NCI-H1105 (cell line): ENCODE data around the gene UBE2D3.
"Not testable (repeated sequence)": the region's sequence is repeated elsewhere in the genome, so short reads cannot be mapped to it uniquely, and the experiment has no call there.

ENCODE experiments used
- DNase-seq: peaks from one replicate; lab custom pipeline; 2025; lab: John Stamatoyannopoulos, UW

The UBE2D3 gene

GRCh38 chr4:102829803-102830202 is 2.5 kb upstream of the UBE2D3 start:
- DNase-seq: no peak

- DNase-seq: no peak
Measured at GRCh38 chr4:102828497-102828808, 1.1 kb upstream of the UBE2D3 start.

GRCh38 chr4:102827674-102828496 is 534 bp upstream of the UBE2D3 start:
- peak; percentile 95 for DNase-seq

GRCh38 chr4:102826105-102826889 is 1.1 kb downstream of the UBE2D3 start:
- no peak for DNase-seq

- no peak for DNase-seq
Measured at GRCh38 chr4:102825261-102826091, 1.9 kb downstream of the UBE2D3 start.

- DNase-seq: no peak
Measured at GRCh38 chr4:102824398-102824797, 3.0 kb downstream of the UBE2D3 start.

- DNase-seq: no peak
Measured at GRCh38 chr4:102823897-102824296, 3.5 kb downstream of the UBE2D3 start.

GRCh38 chr4:102823464-102823863 is 3.9 kb downstream of the UBE2D3 start:
- no peak for DNase-seq

GRCh38 chr4:102819588-102820365 is 7.6 kb downstream of the UBE2D3 start:
- no peak for DNase-seq

GRCh38 chr4:102819100-102819499 is 8.3 kb downstream of the UBE2D3 start:
- not testable (repeated sequence) for DNase-seq

- DNase-seq: no peak
Measured at GRCh38 chr4:102817613-102818268, 9.6 kb downstream of the UBE2D3 start.

- no peak for DNase-seq
Measured at GRCh38 chr4:102817021-102817605, 10.2 kb downstream of the UBE2D3 start.

- DNase-seq: no peak
Measured at GRCh38 chr4:102815981-102816380, 11.4 kb downstream of the UBE2D3 start.

GRCh38 chr4:102809691-102810090 is 17.7 kb downstream of the UBE2D3 start:
- DNase-seq: no peak

GRCh38 chr4:102809190-102809589 is 18.2 kb downstream of the UBE2D3 start:
- no peak for DNase-seq

GRCh38 chr4:102808009-102808408 is 19.3 kb downstream of the UBE2D3 start:
- DNase-seq: no peak

GRCh38 chr4:102807345-102807744 is 20.0 kb downstream of the UBE2D3 start:
- DNase-seq: no peak

GRCh38 chr4:102799816-102800215 is 27.5 kb downstream of the UBE2D3 start:
- no peak for DNase-seq

GRCh38 chr4:102794999-102795398 is 32.4 kb downstream of the UBE2D3 start:
- DNase-seq: no peak

GRCh38 chr4:102792361-102792936 is 34.9 kb downstream of the UBE2D3 start:
- DNase-seq: no peak
